HG03565 (cell line): ENCODE results near the gene SIM1.
"Not testable (repeated sequence)": the region's sequence is repeated elsewhere in the genome, so short reads cannot be mapped to it uniquely, and the experiment has no call there.

Experiments
- ATAC-seq: cut with Tn5 transposase; IDR thresholded peaks from one replicate; pipeline ENCODE4 v1.9.1; 2021; ENCODE audit warnings: mild to moderate bottlenecking, moderate library complexity; ENCODE audit not compliant: unreplicated experiment

Gene SIM1

DNA sequence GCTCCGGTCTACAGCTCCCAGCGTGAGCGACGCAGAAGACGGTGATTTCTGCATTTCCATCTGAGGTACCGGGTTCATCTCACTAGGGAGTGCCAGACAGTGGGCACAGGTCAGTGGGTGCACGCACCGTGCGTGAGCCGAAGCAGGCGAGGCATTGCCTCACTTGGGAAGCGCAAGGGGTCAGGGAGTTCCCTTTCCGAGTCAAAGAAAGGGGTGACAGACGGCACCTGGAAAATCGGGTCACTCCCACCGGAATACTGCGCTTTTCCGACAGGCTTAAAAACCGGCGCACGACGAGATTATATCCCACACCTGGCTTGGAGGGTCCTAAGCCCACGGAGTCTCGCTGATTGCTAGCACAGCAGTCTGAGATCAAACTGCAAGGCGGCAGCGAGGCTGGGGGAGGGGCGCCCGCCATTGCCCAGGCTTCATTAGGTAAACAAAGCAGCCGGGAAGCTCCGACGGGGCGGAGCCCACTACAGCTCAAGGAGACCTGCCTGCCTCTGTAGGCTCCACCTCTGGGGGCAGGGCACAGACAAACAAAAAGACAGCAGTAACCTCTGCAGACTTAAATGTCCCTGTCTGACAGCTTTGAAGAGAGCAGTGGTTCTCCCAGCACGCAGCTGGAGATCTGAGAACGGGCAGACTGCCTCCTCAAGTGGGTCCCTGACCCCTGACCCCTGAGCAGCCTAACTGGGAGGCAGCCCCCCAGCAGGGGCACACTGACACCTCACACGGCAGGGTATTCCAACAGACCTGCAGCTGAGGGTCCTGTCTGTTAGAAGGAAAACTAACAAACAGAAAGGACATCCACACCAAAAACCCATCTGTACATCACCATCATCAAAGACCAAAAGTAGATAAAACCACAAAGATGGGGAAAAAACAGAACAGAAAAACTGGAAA, 109.7 kb downstream of the SIM1 start:
- ATAC-seq = not testable (repeated sequence)

- ATAC-seq = no peak
These were observed 111.3 kb downstream of the SIM1 start for GRCh38 chr6:100353276-100354015.

GRCh38 chr6:100350139-100350538, 114.6 kb downstream of the SIM1 start:
- no peak for ATAC-seq

DNA sequence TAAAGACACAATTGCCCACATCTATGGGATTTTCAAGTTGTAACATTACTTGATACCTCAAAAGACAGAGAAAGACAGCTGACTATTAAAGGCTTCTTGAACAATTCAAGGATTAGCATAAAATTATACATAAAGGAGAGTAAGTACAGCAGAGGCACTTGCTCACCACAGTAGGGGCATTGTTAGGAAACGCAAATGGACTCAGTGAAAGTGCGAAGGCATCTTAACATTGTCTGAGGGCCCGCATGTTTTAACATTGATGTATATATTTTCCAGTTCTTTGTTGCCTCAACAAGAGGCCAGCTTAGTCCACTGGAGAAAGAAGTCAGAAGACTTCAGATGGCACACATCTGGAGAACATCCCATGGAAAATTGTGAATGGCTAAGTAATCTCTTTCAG, 115.4 kb downstream of the SIM1 start:
- ATAC-seq = no peak

DNA sequence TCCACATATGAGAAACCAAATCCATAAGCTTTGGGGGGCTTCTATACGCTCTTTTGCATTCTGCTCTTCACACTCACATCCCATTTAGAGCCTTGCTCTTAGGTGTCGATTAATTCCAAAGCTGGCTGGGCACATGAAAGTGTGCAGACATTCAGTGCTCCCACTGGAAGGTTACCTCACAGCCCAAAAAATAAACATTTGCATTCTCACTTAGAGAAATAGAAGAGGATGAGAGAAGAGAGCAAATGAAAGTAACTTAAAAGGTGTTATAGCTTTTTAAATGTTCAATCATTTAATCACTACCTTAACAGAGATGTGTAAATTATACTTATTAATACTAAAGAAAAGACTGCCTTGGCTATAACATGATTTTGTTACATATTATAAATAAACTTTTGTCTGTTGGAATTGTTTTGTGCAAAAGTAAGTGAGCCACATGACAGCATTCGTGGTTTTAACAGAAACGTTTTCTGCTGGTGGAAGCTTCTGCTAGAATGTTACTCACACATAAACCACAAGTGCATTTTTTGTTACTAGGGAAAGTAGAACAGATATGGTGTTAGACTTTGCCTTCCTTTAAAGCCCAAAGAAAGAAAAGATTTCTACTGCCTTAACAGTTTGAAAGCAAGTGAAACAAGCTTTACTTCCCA, 116.7 kb downstream of the SIM1 start:
- ATAC-seq = peak; percentile 51

DNA sequence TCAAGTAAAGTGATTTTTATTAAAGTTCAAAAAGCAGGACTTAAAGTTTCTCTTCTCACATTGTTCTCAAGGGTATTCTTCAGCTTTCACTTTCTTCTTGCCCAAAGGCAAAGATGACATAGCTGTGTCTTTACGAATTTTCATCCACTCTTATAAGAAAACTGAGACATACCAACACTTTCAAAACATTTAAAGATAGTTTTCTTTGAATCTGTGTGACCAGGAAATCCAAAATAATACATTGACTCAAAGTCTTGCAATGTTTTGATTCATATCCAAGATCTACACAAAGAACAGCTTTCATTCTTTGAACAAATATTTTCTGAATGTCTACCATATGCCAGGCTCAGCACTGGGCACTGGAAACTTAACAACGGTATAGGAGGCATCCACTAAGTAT, 117.9 kb downstream of the SIM1 start:
- no peak for ATAC-seq

- ATAC-seq = no peak
These were observed 118.5 kb downstream of the SIM1 start for GRCh38 chr6:100346203-100346602.

- ATAC-seq = no peak
These were observed 120.0 kb downstream of the SIM1 start for GRCh38 chr6:100344761-100345160.

- ATAC-seq = no peak
These were observed 120.4 kb downstream of the SIM1 start for GRCh38 chr6:100344321-100344720.

DNA sequence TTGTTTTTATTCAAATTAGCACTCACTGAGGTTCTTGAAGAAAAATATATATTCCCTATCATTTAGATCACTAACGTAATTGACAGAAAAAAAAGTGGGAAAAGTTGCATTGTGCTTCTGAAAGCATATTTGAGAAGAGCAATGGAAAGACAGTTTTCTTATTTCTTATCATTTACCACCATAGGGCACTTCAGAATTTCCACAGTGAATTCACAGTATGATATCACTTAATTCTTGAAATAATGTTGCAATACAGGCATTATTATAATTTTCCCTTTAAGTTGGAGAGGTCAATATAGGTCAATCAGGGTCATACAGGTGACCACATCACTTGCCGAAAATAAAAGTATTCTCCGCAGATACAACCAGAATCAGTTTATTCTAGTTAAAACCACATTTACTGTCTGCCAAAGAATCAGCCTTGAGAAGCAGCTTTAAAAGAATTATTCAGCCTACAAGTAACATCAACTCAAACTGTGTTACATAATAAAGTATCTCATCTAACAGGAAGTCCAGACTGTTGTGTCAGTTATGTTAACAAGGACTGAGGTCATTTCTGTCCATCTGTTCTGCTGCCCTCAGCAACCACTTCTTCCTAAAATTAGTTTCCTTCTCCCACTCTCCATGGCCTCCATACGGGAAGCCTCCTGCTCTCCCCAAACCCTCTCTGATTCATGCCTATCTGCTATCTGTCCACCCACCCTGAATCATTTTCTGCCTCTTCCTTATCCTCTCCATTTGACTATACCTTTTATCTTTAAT, 121.2 kb downstream of the SIM1 start:
- no peak for ATAC-seq

GRCh38 chr6:100342830-100343229, 121.9 kb downstream of the SIM1 start:
- no peak for ATAC-seq

DNA sequence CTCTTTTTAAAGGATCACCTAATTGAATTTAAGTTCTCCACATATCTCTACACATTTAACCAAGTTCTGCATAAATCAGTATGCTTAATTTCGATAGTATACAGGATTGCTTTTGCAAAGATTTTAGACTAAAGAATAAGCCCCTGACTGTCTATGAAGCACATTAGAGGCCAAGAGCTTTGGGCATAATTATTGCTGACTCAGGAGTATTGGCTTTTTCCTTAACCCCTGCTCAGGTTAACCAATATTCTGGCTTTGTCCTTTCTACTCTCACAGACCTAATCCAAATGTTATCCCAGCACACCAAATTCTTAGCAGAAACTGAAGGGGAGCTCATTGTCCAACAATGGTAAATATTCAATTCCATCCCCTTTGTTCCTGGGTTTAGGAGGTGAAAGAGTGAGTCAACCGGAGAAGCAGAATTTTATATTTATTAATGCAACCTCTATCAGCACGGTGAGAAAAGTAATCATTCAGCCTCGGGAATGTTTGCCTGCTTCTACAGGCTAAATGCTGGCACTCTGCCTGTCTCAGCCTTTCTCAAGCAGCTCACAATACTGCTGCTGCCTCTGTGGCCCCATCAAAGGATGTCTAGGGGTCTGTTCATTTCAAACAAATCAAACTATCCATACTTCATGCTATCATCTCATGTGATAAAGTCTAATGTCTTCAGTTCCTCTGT, 125.0 kb downstream of the SIM1 start:
- no peak for ATAC-seq

DNA sequence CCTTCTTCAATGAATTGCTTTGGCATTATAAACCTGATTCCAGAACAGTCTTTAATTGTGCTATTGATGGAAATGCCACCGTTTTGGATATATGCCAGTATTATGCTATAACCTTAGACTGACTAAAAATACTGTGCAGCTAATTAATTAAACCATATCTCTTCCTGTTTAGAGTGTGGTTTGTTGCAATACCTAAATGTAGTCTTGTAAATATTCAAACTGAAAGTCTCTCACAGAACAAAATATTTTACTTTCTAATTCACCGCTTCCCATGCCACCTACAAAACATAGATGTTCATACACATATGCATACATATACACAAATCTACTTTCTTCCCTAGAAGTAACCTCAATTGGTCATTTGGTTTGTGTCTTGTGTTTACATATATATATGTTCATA, 126.6 kb downstream of the SIM1 start:
- ATAC-seq = no peak

DNA sequence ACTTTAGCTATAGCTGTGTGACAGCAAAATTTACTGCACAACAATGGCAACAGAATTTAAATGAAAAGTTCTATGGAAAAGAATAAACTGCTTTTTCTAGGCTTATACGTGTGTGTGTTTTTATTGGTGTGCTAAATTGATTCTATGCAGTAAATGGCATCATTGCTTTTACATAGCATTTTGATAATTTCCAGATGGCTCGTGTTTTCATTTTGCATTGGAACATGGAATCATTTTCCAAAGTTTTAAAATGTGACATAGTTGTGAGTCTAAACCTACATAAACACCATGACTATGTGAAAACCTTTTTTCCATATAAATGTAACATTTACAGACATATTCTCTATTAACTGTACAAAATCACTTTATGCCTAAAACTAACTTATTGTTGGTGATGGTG, 127.8 kb downstream of the SIM1 start:
- no peak for ATAC-seq

DNA sequence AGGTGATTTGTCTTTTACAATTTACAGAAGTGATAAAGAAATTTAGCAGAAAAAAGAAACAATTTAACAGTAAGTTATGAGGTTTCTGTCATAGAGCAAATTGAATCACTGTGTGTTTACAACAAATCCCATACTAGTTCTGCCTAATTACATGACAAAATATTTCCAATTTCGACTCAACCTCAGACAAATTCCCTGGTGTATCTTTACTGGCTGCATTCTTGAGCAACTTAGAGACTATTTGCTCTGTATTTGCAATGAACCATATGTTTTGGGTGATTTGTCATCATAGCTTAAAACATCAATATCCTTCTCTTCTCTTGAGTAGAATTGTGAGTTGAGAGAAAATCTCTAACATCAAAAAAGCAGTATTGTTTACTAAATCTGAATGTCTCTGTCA, 128.7 kb downstream of the SIM1 start:
- ATAC-seq = no peak
